Urinary bladder (tissue), 4 donors: ENCODE data around the gene DHX34. TPM values are rescaled to one million over a fixed set of nuclear protein-coding genes. Genes with fewer than 3 reads are reported as not detected.
"Not testable (repeated sequence)": the region's sequence is repeated elsewhere in the genome, so short reads cannot be mapped to it uniquely, and the experiment has no call there.

ENCODE experiments used
- DNase-seq: peaks from one replicate; pipeline ENCODE4 v3.0.0-alpha.2; 2015; ENCODE audit errors: extremely low spot score
- H3K27ac ChIP-seq: one replicate; pipeline ENCODE4 v1.5.1; 2013; ENCODE audit warnings: low read depth, mild to moderate bottlenecking, moderate library complexity
- H3K36me3 ChIP-seq: one replicate; pipeline ENCODE4 v1.6.1; 2013; ENCODE audit warnings: mild to moderate bottlenecking, moderate library complexity; ENCODE audit not compliant: insufficient read depth
- H3K4me1 ChIP-seq: one replicate; pipeline ENCODE4 v1.6.1; 2013; ENCODE audit warnings: mild to moderate bottlenecking, moderate library complexity; ENCODE audit not compliant: insufficient read depth
- H3K4me3 ChIP-seq: one replicate; pipeline ENCODE4 v1.5.1; 2013; ENCODE audit warnings: low read depth, low read length
- WGBS: extraction: QIAGEN DNeasy Blood & Tissue Kit; methylation state at CpG from one replicate; pipeline ENCODE4 v1.1.7; 2013; 5-methylcytosine and 5-hydroxymethylcytosine counted together
- polyA plus RNA-seq: library from polyadenylated mRNA; stranded (reverse); fragments of 200-250 nt; gene quantifications from one replicate; pipeline ENCODE4 v1.2.3, GENCODE V29; 2013
- total RNA-seq: library from RNA; depleted of rRNA; stranded (reverse); fragments of >200 nt; gene quantifications from one replicate; pipeline ENCODE4 v1.2.3, GENCODE V29; 2014
- donor health status: healthy with polysubstance abuse.
- donor health status: healthy.

Gene DHX34
- total and polyA plus RNA-seq, 2 donors: 9.5 to 13.9 TPM

- H3K27ac ChIP-seq: no peak overlapping the region
- no peak overlapping the region for H3K4me3 ChIP-seq
- DNase-seq: no peak
- H3K4me1 ChIP-seq: no peaks in the 10 kb centered on the region
- peaks cover 7% of the 10 kb centered on the region for H3K36me3 ChIP-seq
- WGBS: 88% methylated on average over 13 of the region's 13 CpGs
Observed at GRCh38 chr19:47363758-47364531, 14.8 kb downstream of the DHX34 start.

- not testable (repeated sequence) for H3K4me3 ChIP-seq, DNase-seq, H3K27ac ChIP-seq, H3K4me1 ChIP-seq, H3K36me3 ChIP-seq
- WGBS: 83% methylated on average over 10 of the region's 10 CpGs
Observed at GRCh38 chr19:47365455-47365854, 16.3 kb downstream of the DHX34 start.

DNA sequence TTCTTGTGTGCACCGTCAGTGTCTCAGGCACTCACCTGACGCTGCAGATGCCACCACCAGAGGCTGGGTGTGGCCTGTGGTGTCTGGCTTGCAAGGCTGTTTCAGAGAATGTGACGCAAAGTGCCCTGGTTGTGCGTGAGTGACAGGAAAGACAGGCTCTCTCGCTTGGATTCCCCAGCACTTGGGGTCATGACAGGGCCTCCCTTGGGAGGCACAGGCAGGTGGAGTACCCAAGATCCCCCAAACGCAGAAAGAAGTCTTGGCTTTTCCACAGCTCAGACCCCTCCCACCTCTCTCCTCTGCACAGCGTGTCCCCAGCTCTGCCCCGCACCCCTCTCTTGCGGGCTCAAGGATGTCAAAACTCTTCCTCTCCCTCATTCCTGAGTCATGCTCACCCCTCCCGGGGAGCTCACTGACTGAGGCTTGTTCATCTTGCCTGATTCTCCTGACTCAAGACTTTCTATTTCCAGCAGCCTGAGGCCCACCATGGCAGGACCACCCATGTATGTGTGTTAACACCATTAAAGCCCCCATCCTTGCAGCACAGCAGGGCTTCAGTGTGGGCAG is 21.0 kb downstream of the DHX34 start:
- 77% methylated on average over 10 of the region's 10 CpGs for WGBS
- H3K27ac ChIP-seq: no peak overlapping the region
- H3K36me3 ChIP-seq: peaks cover 5% of the 10 kb centered on the region

DNA sequence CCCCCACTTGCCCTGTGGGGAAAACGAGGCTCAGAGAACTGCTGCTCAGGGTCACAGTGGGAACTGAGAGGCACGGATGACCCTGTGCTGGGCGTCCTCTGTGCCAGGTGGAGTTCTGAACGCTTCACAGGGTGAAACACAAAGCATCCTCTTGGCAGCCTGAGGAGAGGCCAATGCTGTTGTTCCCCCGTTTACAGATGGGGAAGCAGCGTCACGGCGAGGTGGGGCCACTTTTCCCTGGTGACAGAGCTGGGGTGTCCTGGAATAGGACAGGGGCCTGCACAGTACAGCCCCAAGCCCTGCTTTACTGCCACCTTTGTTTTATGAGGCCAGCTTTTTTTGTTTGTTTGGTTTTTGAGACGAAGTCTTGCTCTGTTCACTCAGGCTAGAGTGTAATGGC is 22.1 kb downstream of the DHX34 start:
- 91% methylated on average over 9 of the region's 9 CpGs for WGBS
- no peak for DNase-seq
- no peaks in the 10 kb centered on the region for H3K4me1 ChIP-seq
- H3K4me3 ChIP-seq: no peak overlapping the region
- H3K27ac ChIP-seq: no peak overlapping the region
- H3K36me3 ChIP-seq: peaks cover 7% of the 10 kb centered on the region

More for the DNA sequence above, 21.0 kb downstream of the DHX34 start:
- H3K4me3 ChIP-seq: no peak overlapping the region
- H3K4me1 ChIP-seq: no peaks in the 10 kb centered on the region
- no peak for DNase-seq

GRCh38 chr19:47372603-47373002 is 23.5 kb downstream of the DHX34 start:
- H3K36me3 ChIP-seq: peaks cover 13% of the 10 kb centered on the region
- no peak overlapping the region for H3K4me3 ChIP-seq
- 94% methylated on average over 22 of the region's 22 CpGs for WGBS
- no peak for DNase-seq
- H3K27ac ChIP-seq: no peak overlapping the region
- H3K4me1 ChIP-seq: no peaks in the 10 kb centered on the region

- Histone ChIP-seq H3K36me3 (peaks cover 13% of the 10 kb centered on the region), H3K4me1 (no peaks in the 10 kb centered on the region), H3K4me3 (no peak overlapping the region), H3K27ac (no peak overlapping the region)
- DNase-seq: no peak
- 91% methylated on average over 33 of the region's 33 CpGs for WGBS
Observed at GRCh38 chr19:47373246-47374240, 24.4 kb downstream of the DHX34 start.

GRCh38 chr19:47374876-47375693 is 26.0 kb downstream of the DHX34 start:
- H3K4me1 ChIP-seq: no peaks in the 10 kb centered on the region
- no peak overlapping the region for H3K27ac ChIP-seq
- WGBS: 93% methylated on average over 30 of the region's 30 CpGs
- H3K4me3 ChIP-seq: no peak overlapping the region
- no peak for DNase-seq
- peaks cover 13% of the 10 kb centered on the region for H3K36me3 ChIP-seq

GRCh38 chr19:47375694-47376588 is 26.8 kb downstream of the DHX34 start:
- Histone ChIP-seq H3K4me3 (no peak overlapping the region), H3K36me3 (peaks cover 13% of the 10 kb centered on the region), H3K27ac (no peak overlapping the region), H3K4me1 (no peaks in the 10 kb centered on the region)
- 96% methylated on average over 30 of the region's 30 CpGs for WGBS
- DNase-seq: no peak

DNA sequence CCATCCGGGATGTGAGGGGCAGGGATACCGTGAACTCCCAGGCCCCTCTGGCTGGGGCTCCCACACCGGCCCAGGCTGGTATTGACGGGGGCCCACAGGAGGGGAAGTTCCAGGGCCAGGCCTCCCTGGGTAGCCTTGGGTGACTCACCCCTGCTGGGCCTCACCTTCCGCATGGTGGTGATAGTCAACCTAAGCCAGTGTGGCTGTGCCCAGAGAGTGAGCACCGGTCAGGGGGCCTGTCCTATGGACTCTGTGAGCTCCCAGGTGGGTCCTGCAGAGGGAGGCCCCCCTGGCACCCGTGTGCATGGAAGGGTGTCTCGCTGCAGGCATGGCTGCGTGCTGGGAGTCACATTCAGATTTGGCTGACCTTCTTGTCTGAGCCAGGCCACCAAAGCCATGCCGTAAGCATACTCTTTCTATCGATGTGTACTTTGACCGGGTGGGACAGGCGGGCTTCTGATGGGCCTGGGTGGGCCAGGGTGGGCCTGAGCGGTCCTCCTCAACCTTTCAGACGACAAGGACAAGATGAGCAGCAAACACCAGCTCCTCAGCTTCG is 27.6 kb downstream of the DHX34 start:
- no peak for DNase-seq
- no peak overlapping the region for H3K27ac ChIP-seq
- no peaks in the 10 kb centered on the region for H3K4me1 ChIP-seq
- H3K36me3 ChIP-seq: peaks cover 13% of the 10 kb centered on the region
- H3K4me3 ChIP-seq: no peak overlapping the region
- 92% methylated on average over 16 of the region's 16 CpGs for WGBS

- no peaks in the 10 kb centered on the region for H3K4me1 ChIP-seq
- H3K4me3 ChIP-seq: no peak overlapping the region
- peaks cover 13% of the 10 kb centered on the region for H3K36me3 ChIP-seq
- H3K27ac ChIP-seq: no peak overlapping the region
- 83% methylated on average over 16 of the region's 16 CpGs for WGBS
- no peak for DNase-seq
Observed at GRCh38 chr19:47377208-47377701, 28.1 kb downstream of the DHX34 start.

- DNase-seq: no peak
- H3K4me1 ChIP-seq: no peaks in the 10 kb centered on the region
- WGBS: 77% methylated on average over 12 of the region's 12 CpGs
- H3K36me3 ChIP-seq: peaks cover 13% of the 10 kb centered on the region
- H3K27ac ChIP-seq: no peak overlapping the region
- no peak overlapping the region for H3K4me3 ChIP-seq
Observed at GRCh38 chr19:47377801-47378200, 28.7 kb downstream of the DHX34 start.

- Histone ChIP-seq H3K4me1 (no peaks in the 10 kb centered on the region), H3K27ac (no peak overlapping the region), H3K36me3 (peaks cover 13% of the 10 kb centered on the region), H3K4me3 (no peak overlapping the region)
- no peak for DNase-seq
- 94% methylated on average over 11 of the region's 11 CpGs for WGBS
Observed at GRCh38 chr19:47378246-47378645, 29.1 kb downstream of the DHX34 start.
